GM18520 (cell line): ENCODE results near the gene FAM136A.
"Not testable (repeated sequence)": the region's sequence is repeated elsewhere in the genome, so short reads cannot be mapped to it uniquely, and the experiment has no call there.

ENCODE experiments used
- ATAC-seq: cut with Tn5 transposase; IDR thresholded peaks from one replicate; pipeline ENCODE4 v1.9.1; 2021; ENCODE audit not compliant: unreplicated experiment

FAM136A gene

GRCh38 chr2:70301344-70302194 is at the start of gene FAM136A:
Gene FAM136A, minus strand, starts transcription at chr2:70302067. Its CDS starts 56 bp downstream, at chr2:70302011.
- peak; percentile 54 for ATAC-seq

- no peak for ATAC-seq
Measured at GRCh38 chr2:70349921-70350685, 48.2 kb upstream of the FAM136A start.

- no peak for ATAC-seq
Measured at GRCh38 chr2:70347831-70348230, 46.0 kb upstream of the FAM136A start.

- ATAC-seq: no peak
Measured at GRCh38 chr2:70344195-70344594, 42.3 kb upstream of the FAM136A start.

GRCh38 chr2:70341477-70341765 is 39.6 kb upstream of the FAM136A start:
- no peak for ATAC-seq

- no peak for ATAC-seq
Measured at GRCh38 chr2:70340761-70341476, 39.1 kb upstream of the FAM136A start.

GRCh38 chr2:70340075-70340474 is 38.2 kb upstream of the FAM136A start:
- ATAC-seq: no peak

- no peak for ATAC-seq
Measured at GRCh38 chr2:70336552-70336951, 34.7 kb upstream of the FAM136A start.

GRCh38 chr2:70331012-70331411 is 29.1 kb upstream of the FAM136A start:
- no peak for ATAC-seq

- no peak for ATAC-seq
Measured at GRCh38 chr2:70330476-70330875, 28.6 kb upstream of the FAM136A start.

GRCh38 chr2:70328921-70329561 is 27.2 kb upstream of the FAM136A start:
- no peak for ATAC-seq

- no peak for ATAC-seq
Measured at GRCh38 chr2:70325875-70326274, 24.0 kb upstream of the FAM136A start.

- no peak for ATAC-seq
Measured at GRCh38 chr2:70322518-70322917, 20.7 kb upstream of the FAM136A start.

GRCh38 chr2:70321370-70321769 is 19.5 kb upstream of the FAM136A start:
- no peak for ATAC-seq

- ATAC-seq: no peak
Measured at GRCh38 chr2:70314640-70315039, 12.8 kb upstream of the FAM136A start.

- ATAC-seq: no peak
Measured at GRCh38 chr2:70312560-70312959, 10.7 kb upstream of the FAM136A start.

GRCh38 chr2:70310899-70311298 is 9.0 kb upstream of the FAM136A start:
- ATAC-seq: no peak

- ATAC-seq: no peak
Measured at GRCh38 chr2:70305531-70305930, 3.7 kb upstream of the FAM136A start.

GRCh38 chr2:70304498-70304897 is 2.6 kb upstream of the FAM136A start:
- no peak for ATAC-seq

- ATAC-seq: no peak
Measured at GRCh38 chr2:70303186-70303585, 1.3 kb upstream of the FAM136A start.

GRCh38 chr2:70302195-70302546 is 304 bp upstream of the FAM136A start:
- not testable (repeated sequence) for ATAC-seq
